ENCODE results near the gene TMX2. TPM values are rescaled to one million over a fixed set of nuclear protein-coding genes. Genes with fewer than 3 reads are reported as not detected.
"Not testable (repeated sequence)": the region's sequence is repeated elsewhere in the genome, so short reads cannot be mapped to it uniquely, and the experiment has no call there.

Gene TMX2
- total RNA-seq, 2 experiments from 2014 or later = 49.8 to 54.7 TPM

DNA sequence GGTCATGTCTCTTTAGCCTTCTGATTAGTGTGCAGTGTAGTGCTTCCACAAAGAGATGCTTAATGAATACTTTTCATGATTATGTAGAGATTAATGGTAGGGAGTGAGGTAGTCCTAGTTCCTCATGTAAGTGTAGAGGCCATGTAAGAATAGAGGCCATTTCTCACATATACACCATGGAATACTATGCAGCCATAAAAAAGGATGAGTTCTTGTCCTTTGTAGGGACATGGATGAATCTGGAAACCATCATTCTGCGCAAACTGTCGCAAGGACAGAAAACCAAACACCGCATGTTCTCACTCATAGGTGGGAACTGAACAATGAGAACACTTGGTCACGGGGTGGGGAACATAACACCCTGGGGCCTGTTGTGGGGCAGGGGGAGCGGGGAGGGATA lies 21.9 kb upstream of the TMX2 start:
- intact Hi-C loops (cut with micrococcal nuclease); H3K9me3 Mint-ChIP-seq; H3K4me1 Mint-ChIP-seq (ENCODE audit: low read depth); H3K27ac Mint-ChIP-seq; H3K4me3 Mint-ChIP-seq; DNase-seq; H3K27me3 Mint-ChIP-seq (ENCODE audit: low read depth); CTCF ChIA-PET: not testable (repeated sequence)
- peaks cover 30% of the 10 kb centered on the region for H3K36me3 Mint-ChIP-seq (ENCODE audit: low read depth)

DNA sequence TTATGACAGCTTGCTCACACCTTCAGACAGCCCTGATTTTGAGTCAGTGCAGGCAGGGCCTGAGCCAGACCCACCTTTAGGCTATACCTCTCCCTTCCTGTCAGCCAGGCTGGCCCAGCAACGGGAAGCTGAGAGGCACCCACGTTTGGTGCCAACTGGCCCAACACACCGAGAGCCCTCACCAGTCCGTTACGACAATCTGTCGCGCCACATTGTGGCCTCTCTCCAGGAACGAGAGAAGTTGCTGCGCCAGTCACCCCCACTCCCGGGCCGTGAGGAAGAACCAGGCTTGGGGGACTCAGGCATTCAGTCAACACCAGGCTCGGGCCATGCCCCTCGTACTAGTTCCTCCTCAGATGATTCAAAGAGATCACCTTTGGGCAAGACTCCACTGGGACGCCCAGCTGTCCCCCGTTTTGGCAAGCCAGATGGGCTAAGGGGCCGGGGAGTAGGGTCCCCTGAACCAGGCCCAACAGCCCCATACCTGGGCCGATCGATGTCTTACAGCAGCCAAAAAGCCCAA lies 13.5 kb upstream of the TMX2 start:
- no peaks in the 10 kb centered on the region for H3K27me3 Mint-ChIP-seq (ENCODE audit: low read depth)
- DNase-seq = no peak
- no peaks in the 10 kb centered on the region for H3K4me1 Mint-ChIP-seq (ENCODE audit: low read depth)
- CTCF ChIA-PET = interaction anchor here (1.0 kb wide), 2 partner anchors 9 to 11 kb away, joined by 3 to 4 read pairs; no protein-coding TSS in a partner anchor
- H3K36me3 Mint-ChIP-seq (ENCODE audit: low read depth) = peaks cover 24% of the 10 kb centered on the region
- no peak overlapping the region for H3K4me3 Mint-ChIP-seq
- intact Hi-C loops (cut with micrococcal nuclease) = no loop called here
- H3K27ac Mint-ChIP-seq = no peak overlapping the region
- no peaks in the 10 kb centered on the region for H3K9me3 Mint-ChIP-seq

DNA sequence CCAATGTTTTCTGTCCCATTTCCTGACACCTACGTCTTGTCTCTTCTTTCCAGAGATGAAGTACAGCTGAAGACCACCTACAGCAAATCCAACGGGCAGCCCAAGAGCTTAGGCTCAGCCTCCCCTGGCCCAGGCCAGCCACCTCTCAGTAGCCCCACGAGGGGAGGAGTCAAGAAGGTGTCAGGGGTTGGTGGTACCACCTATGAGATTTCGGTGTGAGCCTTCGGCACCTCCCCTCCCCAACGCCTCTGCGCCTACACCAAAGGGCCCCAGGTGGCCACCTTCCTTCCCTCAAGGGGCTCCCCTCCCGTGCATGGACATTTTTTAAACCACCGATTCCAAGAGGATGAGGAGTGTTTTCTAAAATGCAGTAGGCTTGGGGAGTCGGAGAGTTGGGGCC lies 12.6 kb upstream of the TMX2 start:
- intact Hi-C loops (cut with micrococcal nuclease) = no loop called here
- Mint-ChIP-seq H3K4me1 (ENCODE audit: low read depth) (no peaks in the 10 kb centered on the region), H3K4me3 (no peak overlapping the region), H3K36me3 (ENCODE audit: low read depth) (peaks cover 29% of the 10 kb centered on the region), H3K27ac (no peak overlapping the region), H3K9me3 (no peaks in the 10 kb centered on the region), H3K27me3 (ENCODE audit: low read depth) (no peaks in the 10 kb centered on the region)
- CTCF ChIA-PET = interaction anchor here (0.5 kb wide), 1 partner anchor 175 kb away, joined by 3 read pairs; no protein-coding TSS in a partner anchor
- DNase-seq = no peak

DNA sequence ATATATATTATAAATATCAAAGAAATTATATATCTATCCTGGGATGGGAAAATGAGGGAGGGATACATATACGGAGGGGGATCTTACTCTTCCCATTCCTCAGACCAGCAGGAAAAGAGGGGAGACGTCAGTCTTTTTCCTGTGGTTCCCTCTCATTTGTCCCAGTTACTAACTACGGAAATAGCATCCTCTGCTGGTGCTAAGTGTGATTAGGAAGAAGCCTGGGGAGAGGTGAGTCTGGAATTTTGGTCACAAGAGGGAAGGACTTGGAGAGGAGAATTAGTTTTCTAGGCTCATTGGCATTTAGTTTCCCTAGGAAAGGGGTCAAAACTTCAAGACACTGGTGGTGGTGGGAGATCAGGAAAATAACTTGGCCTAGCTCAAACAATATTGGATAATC lies 12.0 kb upstream of the TMX2 start:
- H3K36me3 Mint-ChIP-seq (ENCODE audit: low read depth) = peaks cover 29% of the 10 kb centered on the region
- no peaks in the 10 kb centered on the region for H3K27me3 Mint-ChIP-seq (ENCODE audit: low read depth)
- CTCF ChIA-PET = no interaction called here
- H3K27ac Mint-ChIP-seq = no peak overlapping the region
- DNase-seq = no peak
- H3K9me3 Mint-ChIP-seq = no peaks in the 10 kb centered on the region
- H3K4me3 Mint-ChIP-seq = no peak overlapping the region
- intact Hi-C loops (cut with micrococcal nuclease) = no loop called here
- no peaks in the 10 kb centered on the region for H3K4me1 Mint-ChIP-seq (ENCODE audit: low read depth)

DNA sequence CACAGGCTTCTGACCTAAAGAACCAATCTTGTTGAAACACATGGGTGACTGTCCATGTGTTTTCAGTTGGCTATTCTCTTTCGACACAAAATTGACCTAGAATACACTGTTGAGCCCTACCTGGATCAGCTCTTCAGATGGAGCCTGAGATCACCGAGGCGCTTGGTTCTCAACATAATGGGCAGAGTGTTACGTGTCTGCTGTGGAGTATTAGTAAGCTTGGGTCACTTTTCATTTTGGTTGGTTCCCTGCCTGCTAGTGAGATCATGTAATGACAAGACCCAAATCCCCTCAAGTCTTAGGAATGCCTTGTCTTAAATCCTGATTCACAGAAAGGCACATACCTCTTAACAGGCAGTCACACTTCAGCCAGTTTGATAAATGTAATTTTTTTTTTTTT lies 9.1 kb upstream of the TMX2 start:
- CTCF ChIA-PET = interaction anchor here (1.0 kb wide), 1 partner anchor 98 kb away, joined by 8 read pairs; no protein-coding TSS in a partner anchor
- H3K27ac Mint-ChIP-seq = no peak overlapping the region
- DNase-seq = no peak
- intact Hi-C loops (cut with micrococcal nuclease) = no loop called here
- H3K4me1 Mint-ChIP-seq (ENCODE audit: low read depth) = peaks cover 4% of the 10 kb centered on the region
- H3K9me3 Mint-ChIP-seq = no peaks in the 10 kb centered on the region
- H3K36me3 Mint-ChIP-seq (ENCODE audit: low read depth) = peaks cover 18% of the 10 kb centered on the region
- H3K27me3 Mint-ChIP-seq (ENCODE audit: low read depth) = no peaks in the 10 kb centered on the region
- H3K4me3 Mint-ChIP-seq = no peak overlapping the region

DNA sequence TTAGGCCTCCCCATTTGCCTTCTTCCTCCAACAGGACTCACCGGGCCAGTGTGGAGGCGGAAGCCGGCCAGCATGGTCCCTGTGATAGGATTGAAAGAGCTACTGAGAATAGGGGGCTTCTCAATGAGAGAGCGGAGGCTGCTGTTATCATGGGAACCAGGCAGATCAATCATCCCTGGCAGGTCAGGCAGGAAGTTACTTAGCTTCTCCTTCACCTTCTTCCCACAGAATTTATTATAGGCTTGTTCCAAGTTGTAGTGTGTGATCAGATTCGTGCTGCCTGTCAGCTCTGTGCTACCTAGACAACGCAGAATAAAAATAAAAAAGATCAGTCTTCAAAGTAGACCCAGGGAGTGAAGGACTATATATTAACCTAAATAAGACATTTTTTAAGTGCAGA lies 7.5 kb upstream of the TMX2 start:
- Mint-ChIP-seq H3K27me3 (ENCODE audit: low read depth) (no peaks in the 10 kb centered on the region), H3K4me3 (no peak overlapping the region), H3K36me3 (ENCODE audit: low read depth) (peaks cover 12% of the 10 kb centered on the region), H3K27ac (no peak overlapping the region), H3K9me3 (no peaks in the 10 kb centered on the region), H3K4me1 (ENCODE audit: low read depth) (peaks cover 12% of the 10 kb centered on the region)
- no peak for DNase-seq
- intact Hi-C loops (cut with micrococcal nuclease) = no loop called here
- CTCF ChIA-PET = interaction anchor here (1.1 kb wide), 1 partner anchor 23 kb away, joined by 3 read pairs; no protein-coding TSS in a partner anchor

DNA sequence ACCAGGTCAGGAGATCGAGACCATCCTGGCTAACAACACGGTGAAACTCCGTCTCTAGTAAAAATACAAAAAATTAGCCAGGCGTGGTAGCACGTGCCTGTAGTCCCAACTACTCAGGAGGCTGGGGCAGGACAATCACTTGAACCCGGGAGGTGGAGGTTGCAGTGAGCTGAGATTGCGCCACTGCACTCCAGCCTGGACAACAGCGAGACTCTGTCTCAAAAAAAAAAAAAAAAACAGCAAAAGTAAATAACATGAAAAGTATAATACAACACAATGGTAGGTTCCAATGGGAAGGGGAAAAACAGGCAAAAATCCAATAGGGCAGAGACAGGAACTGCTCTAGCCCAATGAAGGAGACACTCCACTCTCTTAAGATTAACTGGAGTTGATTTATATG lies 7.0 kb upstream of the TMX2 start:
- H3K36me3 Mint-ChIP-seq (ENCODE audit: low read depth) = peaks cover 11% of the 10 kb centered on the region
- CTCF ChIA-PET = interaction anchor here (1.1 kb wide), 1 partner anchor 22 kb away, joined by 3 read pairs; no protein-coding TSS in a partner anchor
- H3K9me3 Mint-ChIP-seq; H3K27ac Mint-ChIP-seq; H3K4me3 Mint-ChIP-seq; DNase-seq; H3K27me3 Mint-ChIP-seq (ENCODE audit: low read depth); intact Hi-C loops (cut with micrococcal nuclease): not testable (repeated sequence)
- peaks cover 16% of the 10 kb centered on the region for H3K4me1 Mint-ChIP-seq (ENCODE audit: low read depth)

DNA sequence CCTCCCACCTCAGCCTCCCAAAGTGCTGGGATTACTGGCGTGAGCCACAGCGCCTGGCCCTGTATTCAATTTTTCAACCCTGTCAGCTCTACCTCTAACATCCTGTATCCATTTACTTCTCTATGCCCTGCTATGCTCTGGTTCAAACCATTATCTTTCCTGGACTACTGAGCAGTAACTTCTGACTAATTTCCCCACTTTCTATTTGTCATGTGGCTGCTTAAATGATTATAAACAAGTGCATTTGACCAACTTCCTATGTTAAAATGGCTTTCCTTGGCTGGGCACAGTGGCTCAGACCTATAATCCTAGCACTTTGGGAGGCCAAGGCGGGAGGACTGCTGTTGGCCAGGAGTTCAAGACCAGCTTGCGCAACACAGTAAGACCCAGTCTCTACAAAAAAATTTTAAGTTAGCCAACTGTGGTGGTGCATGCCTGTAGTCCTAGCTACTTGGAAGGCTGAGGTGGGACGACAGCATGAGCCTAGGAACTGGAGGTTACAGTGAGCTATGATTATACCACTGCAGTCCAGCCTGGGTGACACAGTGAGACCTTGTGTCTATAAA lies 2.5 kb upstream of the TMX2 start:
- DNase-seq = no peak
- Mint-ChIP-seq H3K27me3 (ENCODE audit: low read depth) (no peaks in the 10 kb centered on the region), H3K4me3 (no peak overlapping the region), H3K4me1 (ENCODE audit: low read depth) (peaks cover 46% of the 10 kb centered on the region), H3K36me3 (ENCODE audit: low read depth) (no peaks in the 10 kb centered on the region), H3K27ac (peak overlapping the region; percentile 62), H3K9me3 (no peaks in the 10 kb centered on the region)
- intact Hi-C loops (cut with micrococcal nuclease) = loop anchor here (5.0 kb wide), 2 partner anchors 1432 to 1957 kb away; partner anchors contain the start of genes FAM111A and PATL1
- CTCF ChIA-PET = interaction anchor here (0.7 to 3.0 kb wide), 7 partner anchors 8 to 92 kb away, joined by 3 to 11 read pairs (median 3); no protein-coding TSS in a partner anchor

DNA sequence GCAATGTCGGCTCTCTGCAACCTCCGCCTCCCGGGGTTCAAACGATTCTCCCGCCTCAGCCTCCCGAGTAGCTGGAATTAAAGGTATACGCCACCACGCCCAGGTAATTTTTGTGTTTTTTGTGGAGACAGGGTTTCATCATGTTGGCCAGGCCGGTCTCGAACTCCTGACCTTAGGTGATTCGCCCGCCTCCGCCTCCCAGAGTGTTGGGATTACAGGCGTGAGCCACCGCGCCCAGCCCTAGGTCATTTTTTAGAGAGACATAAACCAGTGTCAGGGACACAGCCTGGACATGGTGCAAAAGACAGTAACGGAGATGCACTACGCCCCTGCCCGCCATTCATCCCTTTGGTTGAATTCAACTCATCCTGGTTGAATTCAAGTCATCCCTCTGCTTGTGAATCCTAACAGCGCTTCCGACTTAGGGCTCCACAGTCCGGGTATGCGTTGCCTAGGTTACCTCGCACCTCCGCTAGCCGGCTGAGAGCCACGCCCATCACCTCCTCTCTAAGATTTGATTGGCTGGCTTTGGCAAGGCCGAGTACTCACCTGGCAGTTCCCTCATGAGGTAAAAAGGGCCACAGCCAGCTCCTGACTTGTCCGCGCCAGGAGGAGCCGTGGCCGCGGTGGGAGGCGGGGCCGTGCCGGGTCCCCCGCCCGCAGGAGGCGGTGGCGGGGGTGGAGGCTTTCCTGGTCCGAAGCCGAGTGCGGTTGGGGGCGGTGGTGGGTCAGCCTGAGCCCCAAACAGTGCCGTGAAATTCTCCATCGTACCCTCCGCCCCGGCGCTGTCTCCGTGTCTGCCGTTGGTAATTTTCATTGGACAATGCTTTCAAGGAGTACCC lies 758 bp upstream of the TMX2 start, which contains the start of gene MED19:
Gene MED19 (minus strand): TSS at position 802 of the 842 bp plus-strand sequence. CDS start 36 bp downstream, at position 766.
- H3K4me1 Mint-ChIP-seq (ENCODE audit: low read depth) = peaks cover 50% of the 10 kb centered on the region
- no peaks in the 10 kb centered on the region for H3K9me3 Mint-ChIP-seq
- H3K27ac Mint-ChIP-seq = peak within 1 kb of the TSS; percentile 92
- H3K4me3 Mint-ChIP-seq = peak within 1 kb of the TSS; percentile 99
- no peaks in the 10 kb centered on the region for H3K27me3 Mint-ChIP-seq (ENCODE audit: low read depth)
- peak; percentile 80 for DNase-seq
- intact Hi-C loops (cut with micrococcal nuclease) = loop anchor here (1.0 to 5.0 kb wide), 12 partner anchors 30 to 1956 kb away; partner anchors contain the start of genes CLP1, FAM111A, PATL1 and SELENOH
- H3K36me3 Mint-ChIP-seq (ENCODE audit: low read depth) = peaks cover 3% of the 10 kb centered on the region
- CTCF ChIA-PET = interaction anchor here (1.0 kb wide), 1 partner anchor 184 kb away, joined by 4 read pairs; no protein-coding TSS in a partner anchor

DNA sequence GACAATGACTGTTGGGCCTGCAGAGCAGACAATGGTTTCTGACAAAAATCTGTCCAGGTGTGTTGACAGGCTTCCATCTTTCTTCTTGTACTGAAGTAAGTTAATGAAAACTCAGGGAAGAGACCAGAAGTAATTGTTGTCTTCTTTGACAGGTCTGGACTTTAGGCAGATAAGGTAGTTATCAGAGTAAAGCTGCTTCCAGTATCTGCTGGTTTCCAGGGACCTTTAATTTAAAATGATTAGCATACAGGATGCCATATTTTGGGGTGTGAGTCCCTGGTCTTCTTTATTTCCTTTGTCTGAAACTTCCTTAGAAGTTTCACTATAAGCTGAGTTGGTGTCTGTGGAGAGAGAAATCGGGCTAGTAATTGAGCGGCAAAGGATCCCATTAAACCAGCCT lies 1.4 kb downstream of the TMX2 start:
- H3K4me1 Mint-ChIP-seq (ENCODE audit: low read depth) = peaks cover 50% of the 10 kb centered on the region

DNA sequence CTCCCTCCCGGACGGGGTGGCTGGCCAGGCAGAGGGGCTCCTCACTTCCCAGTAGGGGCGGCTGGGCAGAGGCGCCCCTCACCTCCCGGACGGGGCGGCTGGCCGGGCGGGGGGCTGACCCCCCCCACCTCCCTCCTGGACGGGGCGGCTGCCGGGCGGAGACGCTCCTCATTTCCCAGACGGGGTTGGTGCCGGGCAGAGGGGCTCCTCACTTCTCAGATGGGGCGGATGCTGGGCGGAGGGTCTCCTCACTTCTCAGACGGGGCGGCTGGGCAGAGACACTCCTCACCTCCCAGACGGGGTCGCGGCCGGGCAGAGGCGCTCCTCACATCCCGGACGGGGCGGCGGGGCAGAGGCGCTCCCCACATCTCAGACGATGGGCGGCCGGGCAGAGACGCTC lies 4.3 kb downstream of the TMX2 start:
- H3K9me3 Mint-ChIP-seq; CTCF ChIA-PET; H3K4me3 Mint-ChIP-seq; H3K27me3 Mint-ChIP-seq (ENCODE audit: low read depth); DNase-seq; intact Hi-C loops (cut with micrococcal nuclease); H3K27ac Mint-ChIP-seq: not testable (repeated sequence)
- Mint-ChIP-seq H3K4me1 (ENCODE audit: low read depth) (peaks cover 31% of the 10 kb centered on the region), H3K36me3 (ENCODE audit: low read depth) (peaks cover 17% of the 10 kb centered on the region)

More for the DNA sequence above, 1.4 kb downstream of the TMX2 start:
- H3K27me3 Mint-ChIP-seq (ENCODE audit: low read depth) = no peaks in the 10 kb centered on the region
- CTCF ChIA-PET = interaction anchor here (0.5 to 2.4 kb wide), 2 partner anchors 28 to 86 kb away, joined by 5 to 15 read pairs; no protein-coding TSS in a partner anchor
- no peaks in the 10 kb centered on the region for H3K9me3 Mint-ChIP-seq
- H3K36me3 Mint-ChIP-seq (ENCODE audit: low read depth) = peaks cover 10% of the 10 kb centered on the region
- H3K27ac Mint-ChIP-seq = no peak overlapping the region
- intact Hi-C loops (cut with micrococcal nuclease) = loop anchor here (2.0 to 5.0 kb wide), 3 partner anchors 79 to 1953 kb away; partner anchors contain the start of genes FAM111A and PATL1
- DNase-seq = no peak
- peak overlapping the region; percentile 99 for H3K4me3 Mint-ChIP-seq

DNA sequence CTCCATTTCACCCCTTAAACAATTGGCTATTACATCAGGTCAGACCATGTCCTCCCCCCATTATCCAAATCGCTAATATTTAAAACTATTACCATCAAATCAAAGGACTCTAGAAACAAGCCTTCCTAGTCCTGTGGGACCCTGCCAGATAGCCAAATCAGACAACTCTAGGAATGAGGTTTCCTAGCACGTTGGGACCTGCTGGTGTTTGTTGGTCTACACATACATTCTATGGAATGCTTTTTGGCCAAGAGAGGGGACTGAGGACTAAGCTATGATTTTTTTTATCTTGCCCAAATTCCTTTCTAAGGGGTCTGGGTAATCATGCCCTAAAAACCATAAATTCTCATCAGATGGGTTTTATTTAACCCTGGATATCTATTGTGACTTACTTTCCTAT lies 14.8 kb downstream of the TMX2 start:
- Mint-ChIP-seq H3K4me3 (no peak overlapping the region), H3K27me3 (ENCODE audit: low read depth) (no peaks in the 10 kb centered on the region), H3K9me3 (no peaks in the 10 kb centered on the region), H3K27ac (peak overlapping the region; percentile 8), H3K36me3 (ENCODE audit: low read depth) (peaks cover 2% of the 10 kb centered on the region), H3K4me1 (ENCODE audit: low read depth) (peaks cover 10% of the 10 kb centered on the region)
- CTCF ChIA-PET = interaction anchor here (0.6 to 1.3 kb wide), 3 partner anchors 22 to 270 kb away, joined by 3 to 5 read pairs (median 3); no protein-coding TSS in a partner anchor
- DNase-seq = no peak
- intact Hi-C loops (cut with micrococcal nuclease) = no loop called here
